Measurements from ENCODE around the gene TRABD2A. TPM values are rescaled to one million over a fixed set of nuclear protein-coding genes. Genes with fewer than 3 reads are reported as not detected.
"Not testable (repeated sequence)": the region's sequence is repeated elsewhere in the genome, so short reads cannot be mapped to it uniquely, and the experiment has no call there.

The TRABD2A gene
- polyA plus RNA-seq, 1 donor, result 0.96 TPM

DNA sequence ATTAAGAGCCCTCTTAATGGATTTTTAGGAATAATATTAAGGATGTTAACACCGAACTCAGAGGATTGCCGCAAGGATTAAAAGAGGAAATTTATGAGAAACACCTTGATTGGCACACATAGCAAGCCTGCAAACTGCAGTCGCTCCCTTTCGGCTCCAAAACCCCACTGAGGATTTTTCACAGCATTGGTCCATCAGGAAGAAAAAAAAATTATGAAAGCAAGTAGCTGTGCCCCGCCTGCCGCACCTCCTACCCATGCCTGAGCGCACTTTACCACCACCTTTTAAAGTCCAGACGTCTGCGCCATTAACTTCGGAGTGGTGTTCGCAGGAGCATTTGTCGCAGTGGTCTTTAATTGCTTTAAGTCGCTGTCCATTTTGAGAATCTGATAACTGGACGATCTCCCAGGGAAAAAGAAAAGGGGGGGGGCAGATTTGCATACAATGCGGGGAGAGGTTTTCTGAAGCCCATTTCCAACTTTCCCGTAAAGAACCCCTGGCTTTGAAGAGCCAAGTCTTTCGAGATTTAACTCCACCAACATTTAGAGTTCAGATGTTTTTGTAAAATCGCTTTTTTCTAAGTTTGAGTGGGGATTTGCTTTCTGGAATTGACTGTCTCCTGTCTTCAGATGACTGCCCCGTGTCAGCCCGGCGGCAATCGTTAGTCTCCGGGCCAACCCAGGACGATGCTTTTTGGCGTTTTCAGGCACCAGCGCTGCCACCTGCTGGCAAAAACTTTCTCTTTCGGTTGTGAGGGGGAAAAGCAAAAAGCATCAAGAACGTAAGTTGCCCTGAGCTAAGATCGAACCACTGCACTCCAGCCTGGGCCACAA is 913 bp upstream of the TRABD2A start:
- DNase-seq, result peak; percentile 83

DNA sequence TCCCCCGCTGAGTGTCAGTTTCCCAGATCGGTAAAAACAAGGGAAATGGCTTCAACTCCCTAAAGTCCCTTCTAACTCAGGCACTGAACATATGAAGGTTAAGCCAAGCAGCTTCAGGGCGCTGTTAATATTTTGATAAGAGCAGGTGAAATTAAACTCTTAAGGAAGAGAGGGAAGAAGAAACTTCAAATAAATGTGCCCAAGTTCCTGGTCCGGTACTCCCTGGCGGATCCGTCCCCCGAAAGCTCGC is 564 bp downstream of the TRABD2A start:
- no peak for DNase-seq

DNA sequence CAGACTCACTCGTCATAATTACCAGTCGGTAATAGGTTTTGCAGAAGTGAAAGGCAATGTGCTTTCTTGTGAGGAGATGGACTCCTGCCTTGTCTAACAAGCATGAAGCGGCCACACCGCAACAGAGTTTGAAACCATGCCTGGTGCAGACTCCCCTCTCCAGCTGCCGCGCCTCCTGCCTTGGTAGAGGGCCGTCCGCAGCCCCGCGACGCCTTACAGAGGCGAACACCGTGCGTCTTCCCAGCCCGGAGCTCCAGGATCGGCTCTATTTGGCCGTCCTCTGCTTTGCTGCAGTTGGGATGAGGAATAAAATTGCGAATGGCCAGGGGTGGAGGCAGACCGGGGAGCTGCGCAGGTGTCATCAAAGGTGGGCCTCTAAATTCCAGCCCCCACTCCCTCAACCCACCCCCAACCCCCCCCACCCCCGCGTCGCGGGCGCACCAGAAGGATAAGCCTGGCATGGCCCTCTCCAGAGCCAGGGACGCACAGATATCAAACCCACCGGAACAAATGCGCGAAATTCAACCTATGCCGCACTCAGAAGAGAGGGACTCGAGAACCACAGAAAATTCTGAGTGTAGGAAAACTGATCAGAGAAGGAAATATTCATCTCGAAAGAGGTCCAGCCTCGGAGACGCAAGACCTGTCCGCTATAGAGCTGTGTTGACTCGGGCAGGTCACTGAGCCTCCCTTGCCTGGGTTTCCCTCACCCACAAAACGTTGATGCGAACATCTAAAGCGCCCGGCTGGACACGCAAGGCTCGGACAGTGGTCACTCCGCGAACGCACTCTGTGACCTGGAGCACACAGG is 1.1 kb downstream of the TRABD2A start:
- no peak for DNase-seq

DNA sequence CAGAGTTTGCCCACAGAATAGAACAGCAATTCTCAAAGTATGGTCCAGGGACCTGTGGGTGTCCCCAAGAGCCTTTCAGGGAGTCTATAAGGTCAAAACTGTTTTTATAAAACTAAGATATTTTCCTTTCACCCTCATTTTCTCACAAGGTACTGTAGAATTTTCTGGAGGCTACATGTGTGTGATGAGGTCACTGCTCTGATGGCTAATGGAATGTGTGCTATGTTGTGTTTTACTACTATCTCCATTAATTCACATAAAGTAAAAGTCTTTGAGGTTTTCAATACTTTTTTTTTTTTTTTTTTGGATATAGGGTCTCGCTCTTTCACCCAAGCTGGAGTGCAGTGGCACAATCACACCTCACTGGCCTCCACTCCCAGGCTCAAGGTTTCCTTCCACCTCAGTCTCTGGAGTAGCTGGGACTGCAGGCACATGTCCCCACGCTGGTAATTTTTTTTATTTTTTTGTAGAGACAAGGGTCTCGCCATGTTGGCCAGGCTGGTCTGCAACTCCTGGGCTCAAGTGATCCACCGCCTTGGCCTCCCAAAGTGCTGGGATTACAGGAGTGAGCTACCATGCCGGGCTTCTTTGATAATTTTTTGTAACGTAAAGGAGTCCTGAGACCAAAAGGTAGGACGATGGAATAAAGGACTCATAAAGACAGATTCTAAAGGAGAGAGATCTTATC is 1.8 kb downstream of the TRABD2A start:
- DNase-seq, result no peak

DNA sequence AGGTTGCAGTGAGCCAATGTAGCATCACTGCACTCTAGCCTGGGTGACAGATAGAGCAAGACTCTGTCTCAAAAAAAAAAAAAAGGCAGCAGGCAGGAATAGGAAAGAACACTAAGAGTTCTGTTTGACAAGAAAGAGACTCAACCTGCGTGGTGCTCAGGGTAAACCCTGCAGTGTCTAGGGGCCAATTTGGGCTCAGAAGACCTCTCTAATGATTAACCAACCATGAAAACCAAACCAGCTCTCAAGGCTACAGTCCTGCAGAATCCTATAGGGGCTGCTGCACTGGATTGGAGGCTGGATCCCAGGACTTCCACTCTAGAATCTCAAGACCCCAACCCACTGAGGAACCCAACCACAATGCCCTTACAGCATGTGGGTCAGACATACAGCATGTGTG is 2.4 kb downstream of the TRABD2A start:
- DNase-seq, result no peak

DNA sequence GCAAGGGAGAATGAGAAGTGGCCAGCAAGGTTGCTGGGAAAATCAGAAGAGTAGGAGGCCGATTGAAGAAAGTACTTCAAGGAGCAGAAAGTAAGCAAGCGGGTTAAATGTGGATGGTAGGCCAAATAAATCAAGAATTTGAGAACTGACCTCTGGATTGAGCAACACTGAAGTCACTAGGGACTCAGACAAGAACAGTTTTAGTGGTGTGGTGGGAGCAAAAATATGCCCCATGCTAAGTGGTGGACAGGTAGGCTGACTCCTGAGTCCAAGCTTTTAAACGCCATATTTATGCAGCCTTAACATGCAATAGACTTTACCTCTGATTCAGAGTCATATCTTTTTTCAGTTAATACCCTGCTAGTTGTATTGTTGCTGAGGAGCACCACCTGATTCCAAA is 4.5 kb downstream of the TRABD2A start:
- DNase-seq, result no peak

DNA sequence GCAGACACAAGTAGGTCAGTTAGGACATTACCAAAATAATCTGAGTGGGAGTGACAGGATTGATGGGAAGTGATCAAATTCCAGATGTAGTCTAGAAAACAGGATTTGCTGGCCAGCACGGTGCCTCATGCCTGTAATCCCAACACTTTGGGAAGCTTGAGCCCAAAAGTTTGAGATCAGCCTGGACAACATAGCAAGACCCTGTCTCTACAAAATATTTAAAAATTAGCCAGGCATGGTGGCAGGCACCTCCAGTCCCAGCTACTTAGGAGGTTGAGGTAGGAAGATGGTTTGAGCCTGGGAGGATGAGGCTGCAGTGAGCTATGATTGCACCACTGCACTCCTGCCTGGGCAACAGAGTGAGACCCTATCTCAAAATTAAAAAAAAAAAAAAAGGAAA is 5.3 kb downstream of the TRABD2A start:
- not testable (repeated sequence) for DNase-seq

DNA sequence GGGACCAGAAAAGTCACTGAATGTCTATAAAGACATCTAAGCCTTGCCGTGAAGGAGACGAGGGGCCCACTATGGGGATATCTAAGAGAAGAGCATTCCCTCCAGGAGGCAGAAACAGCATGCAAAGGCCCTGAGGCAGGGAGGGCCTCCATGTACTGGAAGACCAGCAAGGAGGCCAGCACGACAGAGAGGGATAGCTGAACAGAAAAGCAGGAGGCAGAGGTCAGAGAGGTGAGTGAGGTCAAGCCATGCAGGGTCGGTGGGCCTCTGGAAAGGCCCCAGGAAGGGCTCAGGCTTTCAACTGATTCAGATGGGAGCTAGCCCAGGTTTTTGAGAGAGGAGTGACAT is 5.7 kb downstream of the TRABD2A start:
- DNase-seq, result no peak

DNA sequence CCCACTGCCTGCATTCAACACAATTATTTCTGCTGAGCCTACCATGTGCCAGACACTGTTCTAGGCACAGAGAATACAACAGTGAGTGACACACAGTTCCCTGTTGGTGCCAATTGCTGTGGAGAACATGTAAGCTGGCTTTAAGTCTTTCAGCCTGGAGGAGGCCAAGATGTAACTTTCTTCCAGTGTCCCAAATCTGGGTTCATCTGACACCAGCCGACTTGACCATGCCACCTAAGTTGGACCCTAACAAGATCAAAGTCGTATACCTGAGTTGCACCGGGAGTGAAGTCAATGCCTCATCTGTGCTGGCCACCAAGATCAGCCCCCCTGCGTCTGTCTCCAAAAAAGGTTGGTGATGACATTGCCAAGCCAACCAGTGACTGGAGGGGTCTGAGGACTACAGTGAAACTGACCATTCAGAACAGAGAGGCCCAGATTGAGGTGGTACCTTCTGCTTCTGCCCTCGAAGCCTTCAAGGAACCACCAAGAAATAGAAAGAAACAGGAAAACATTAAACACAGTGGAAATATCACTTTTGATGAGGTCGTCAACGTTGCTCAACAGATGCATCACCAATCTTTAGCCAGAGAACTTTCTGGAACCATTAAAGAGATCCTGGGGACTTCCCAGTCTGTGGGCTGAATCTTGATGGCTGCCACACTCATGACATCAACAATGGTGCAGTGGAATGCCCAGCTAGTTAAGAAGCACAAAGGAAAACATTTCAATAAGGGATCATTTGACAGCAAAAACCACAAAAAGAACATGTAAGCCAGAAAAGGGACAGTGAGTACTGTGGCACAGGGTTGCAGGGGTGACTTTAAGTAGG is 6.3 kb downstream of the TRABD2A start:
- DNase-seq, result no peak

DNA sequence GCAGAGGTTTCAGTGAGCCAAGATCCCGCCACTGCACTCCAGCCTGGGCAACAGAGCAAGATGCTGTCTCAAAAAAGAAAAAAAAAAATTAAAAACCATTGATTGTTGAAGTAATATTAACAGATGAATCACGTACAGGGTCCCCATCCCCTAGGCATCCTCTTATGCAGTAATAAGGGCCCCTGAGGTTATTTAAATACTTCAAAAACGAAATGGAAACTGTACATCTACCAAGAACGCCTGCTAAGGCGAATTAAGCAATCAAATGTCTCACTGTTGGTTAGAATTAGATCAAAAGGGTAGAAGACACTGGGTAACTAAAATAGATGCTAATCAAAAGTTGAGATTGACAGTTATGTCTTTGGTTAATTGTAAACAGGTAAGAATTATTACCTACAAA is 7.5 kb downstream of the TRABD2A start:
- DNase-seq, result no peak

DNA sequence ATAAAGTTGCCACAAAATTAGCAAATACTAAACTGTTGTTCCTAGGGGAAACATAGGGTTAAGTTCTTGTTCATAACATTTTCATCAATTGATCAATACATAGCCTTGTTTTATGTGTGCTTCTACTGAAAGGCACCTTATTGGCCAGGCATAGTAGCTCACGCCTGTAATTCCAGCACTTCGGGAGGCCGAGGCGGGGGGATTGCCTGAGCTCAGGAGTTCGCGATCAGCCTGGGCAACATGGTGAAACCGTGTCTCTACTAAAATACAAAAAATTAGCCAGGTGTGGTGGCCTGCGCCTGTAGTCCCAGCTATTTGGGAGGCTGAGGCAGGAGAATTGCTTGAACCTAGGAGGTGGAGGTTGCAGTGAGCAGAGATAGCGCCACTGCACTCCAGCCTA is 8.2 kb downstream of the TRABD2A start:
- DNase-seq, result not testable (repeated sequence)

DNA sequence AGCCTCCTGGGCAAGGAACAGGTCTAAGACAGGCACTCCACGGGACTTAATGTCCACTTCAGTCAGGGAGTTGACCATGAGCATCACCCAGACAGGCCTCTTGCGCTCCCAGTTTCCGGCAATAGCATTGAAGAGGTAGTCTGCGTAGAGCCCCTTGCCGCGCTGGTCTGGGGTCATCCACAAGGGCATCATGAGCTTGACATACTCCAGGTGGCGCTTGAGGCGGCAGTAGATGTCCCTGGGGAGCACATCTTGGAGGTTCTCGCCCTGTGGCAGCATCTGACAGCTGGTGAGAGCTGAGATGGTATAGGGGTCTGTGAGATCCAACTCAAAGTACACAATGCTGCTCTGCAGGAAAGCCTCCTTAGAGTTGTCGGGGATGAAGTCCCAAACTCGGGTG is 10.6 kb downstream of the TRABD2A start:
- DNase-seq, result no peak

DNA sequence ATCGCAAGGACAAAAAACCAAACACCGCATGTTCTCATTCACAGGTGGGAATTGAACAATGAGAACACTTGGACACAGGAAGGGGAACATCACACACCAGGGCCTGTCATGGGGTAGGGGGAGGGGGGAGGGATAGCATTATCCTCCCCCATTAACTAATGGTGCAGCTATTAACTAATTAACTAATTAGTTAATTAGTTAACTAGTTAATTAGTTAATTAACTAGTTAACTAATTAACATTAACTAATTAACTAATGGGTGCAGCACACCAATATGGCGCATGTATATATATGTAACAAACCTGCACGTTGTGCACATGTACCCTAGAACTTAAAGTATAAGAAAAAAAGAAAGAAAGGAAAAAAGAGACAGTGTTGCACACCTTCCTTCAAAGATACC is 12.6 kb downstream of the TRABD2A start:
- DNase-seq, result not testable (repeated sequence)

DNA sequence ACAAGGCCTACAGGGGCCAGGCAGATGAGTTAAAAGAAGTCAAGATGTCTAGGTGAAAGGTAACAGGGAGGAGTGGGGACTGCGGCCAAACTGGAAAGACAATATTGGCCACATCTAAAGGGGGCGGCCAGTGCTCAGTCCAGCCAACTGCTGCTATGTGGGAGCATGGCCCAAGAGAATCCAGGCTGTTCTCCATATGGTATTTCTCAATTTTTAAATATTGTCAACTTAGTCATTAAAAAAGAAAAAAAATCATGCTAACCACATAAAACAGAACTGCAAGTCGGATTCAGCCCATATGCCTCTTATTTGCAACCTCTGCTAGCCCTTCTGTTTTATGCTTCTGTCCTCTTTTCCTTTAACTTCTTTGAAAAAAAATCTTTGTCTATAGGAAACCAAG is 14.8 kb downstream of the TRABD2A start:
- no peak for DNase-seq

DNA sequence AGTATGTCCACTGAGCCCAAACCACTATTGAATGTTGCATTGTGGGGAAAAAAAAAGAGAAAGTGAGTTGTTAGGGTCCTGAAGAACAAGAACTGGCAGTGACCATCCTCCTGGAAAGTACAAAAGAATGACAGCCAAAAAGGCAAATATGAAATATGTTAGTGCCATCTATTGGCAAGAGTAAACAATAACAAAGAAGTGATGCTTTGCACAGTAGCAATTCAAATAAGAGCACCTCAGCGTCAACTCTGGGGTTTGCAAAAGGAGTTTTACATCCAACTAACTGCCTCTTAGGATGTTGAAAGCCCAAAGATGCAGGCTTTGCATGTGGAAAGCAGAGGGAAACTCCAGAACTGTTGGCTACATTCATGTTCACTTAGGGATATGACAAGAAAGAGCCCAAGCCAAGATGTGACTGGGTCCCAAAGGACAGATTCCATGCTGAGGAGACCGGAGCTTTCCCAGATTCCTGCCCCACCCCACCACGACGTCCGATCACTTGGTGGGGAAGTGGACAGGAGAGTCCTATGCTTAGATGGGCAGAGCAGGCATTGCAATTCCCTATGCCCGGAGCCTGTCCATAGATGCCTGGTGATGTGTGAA is 15.6 kb downstream of the TRABD2A start:
- DNase-seq, result no peak

DNA sequence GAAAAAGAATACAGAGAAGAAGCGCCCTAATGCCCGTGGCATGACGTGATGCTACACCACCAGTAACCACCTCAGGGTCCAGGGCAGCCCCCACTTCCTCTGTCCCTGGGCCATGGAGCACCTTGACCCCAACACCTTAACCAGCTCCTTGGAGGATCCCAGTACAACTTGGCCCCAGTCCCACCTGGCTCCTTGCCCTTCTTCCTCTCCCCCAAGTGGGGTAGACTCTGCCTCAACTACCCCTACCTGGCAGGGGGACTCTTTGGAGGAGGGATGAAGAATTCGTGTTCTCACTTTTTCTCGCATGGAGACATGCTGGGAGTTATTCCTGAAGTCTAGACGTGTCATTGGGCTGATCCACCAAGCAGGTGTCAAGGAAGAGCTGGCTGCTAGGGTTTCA is 18.9 kb downstream of the TRABD2A start:
- DNase-seq, result no peak

DNA sequence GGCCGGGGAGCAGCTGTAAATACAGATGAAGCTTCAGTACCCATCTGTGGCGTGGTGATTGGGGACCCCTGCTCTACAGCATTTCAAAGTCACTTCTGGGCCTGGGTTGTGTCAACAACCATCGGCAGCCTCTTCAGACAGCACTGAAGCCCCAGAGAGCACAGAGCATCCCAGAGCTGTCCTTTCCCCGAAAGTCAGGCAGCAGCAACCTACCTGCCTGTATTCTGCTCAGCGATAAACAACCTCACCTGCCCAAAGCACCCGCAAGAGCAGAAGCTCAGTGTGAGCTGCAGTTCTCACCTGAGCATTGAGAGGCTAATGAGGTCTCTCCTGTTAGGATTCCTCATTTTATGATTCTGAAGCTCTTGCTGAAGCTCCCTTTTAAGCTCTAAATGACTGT is 19.3 kb downstream of the TRABD2A start:
- DNase-seq, result no peak

DNA sequence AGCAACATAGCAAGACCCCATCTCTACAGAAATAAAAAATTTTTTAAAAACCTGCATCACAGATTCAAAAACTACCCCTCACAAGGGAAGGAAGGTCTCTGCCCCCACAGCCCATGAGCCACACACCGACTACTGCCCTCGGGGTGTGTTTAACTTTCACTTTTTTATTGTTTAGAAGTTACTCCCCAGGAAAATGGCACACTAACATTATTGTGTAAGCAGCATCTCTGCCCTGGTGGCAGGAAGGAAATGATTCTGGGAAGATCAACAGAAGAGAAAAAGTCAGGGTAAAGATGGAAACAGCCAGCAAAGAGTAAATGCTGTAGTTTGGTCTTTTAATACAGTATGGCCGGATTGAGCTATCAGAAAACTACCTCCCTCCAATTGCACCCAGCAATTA is 21.9 kb downstream of the TRABD2A start:
- no peak for DNase-seq

DNA sequence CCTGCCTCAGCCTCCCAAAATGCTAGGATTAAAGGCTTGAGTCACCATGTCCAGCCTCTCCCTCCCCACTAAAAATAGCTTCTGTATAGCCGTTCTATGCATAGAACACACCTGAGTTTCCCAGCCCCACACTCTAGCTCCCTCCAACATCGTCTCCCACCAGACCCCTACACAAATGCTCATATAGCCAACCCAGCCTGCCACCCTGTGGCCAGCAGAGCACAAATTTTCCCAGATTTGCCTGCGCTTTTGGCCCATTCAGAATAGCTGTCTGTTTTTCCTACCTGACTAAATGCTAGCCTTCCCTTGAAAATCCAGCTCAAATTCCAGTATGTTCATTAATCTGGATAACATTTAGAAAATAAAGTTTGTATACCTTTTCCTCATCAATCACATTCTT is 22.8 kb downstream of the TRABD2A start:
- DNase-seq, result no peak

DNA sequence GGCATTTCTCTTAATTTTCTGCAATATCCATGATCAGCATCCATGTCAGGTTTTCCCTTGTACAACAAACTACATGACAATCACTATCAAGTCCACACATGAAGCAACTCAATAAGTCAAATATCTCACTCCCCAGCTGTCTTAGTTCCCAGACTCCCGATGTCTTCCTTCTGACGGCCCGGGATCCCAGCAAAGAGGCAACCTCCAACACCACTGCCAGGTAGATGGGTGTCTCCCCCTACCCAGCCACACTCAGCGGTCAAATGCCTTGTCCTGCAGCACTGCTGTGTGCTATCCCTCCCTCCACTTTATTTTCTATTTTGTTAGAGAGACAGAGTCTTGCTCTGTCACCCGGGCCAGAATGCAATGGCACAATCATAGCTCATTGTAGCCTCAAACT is 23.3 kb downstream of the TRABD2A start:
- DNase-seq, result no peak

DNA sequence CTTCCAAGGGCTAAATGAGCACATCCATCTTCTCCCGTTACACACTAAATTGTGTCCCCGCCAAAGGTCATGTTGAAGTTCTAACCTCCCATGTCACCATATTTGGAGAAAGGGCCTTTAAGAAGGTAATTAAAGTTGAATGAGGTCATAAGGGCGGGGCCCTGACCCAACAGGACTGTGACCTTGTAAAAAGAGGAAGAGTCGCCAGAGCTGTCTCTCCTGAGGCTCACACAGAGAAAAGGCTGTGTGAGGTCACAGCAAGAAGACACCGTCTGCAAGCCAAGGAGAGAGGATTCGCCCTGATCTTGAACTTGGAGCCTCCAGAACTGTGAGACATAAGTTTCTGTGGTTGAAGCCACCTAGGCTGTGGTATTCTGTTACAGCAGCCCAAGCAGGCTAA is 24.1 kb downstream of the TRABD2A start:
- no peak for DNase-seq

DNA sequence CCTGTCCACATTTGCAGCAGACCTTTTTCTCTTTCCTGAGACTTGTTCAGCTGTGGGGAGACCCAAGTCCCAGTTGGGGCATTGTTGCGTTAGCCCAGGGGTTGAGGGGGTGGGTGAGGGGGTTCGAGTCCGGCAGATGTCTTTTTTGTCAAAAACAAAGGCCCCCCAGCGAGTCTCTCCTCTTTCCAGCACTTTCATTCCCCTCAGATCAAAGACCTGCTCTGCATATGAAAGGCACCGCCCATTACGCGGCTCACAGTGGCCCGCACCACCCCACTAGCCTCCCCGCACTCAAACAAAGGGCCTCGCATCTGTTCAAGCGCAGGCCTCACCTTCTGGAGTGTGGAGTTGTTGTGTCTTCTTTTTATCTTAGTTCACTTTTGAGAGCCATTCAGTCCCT is 25.2 kb downstream of the TRABD2A start:
- DNase-seq, result no peak
